Effector memory CD8-positive, alpha-beta T cell (primary cell): Measurements from ENCODE around the gene UBE2J2.

Experiments
- ATAC-seq: fragments of 150-1000 bp; cut with Tn5 transposase; replicated peaks from 2 replicates; pipeline ENCODE4 v1.10.0; 2021; ENCODE audit warnings: mild to moderate bottlenecking, moderate library complexity
- DNase-seq, 3 experiments: peaks; one replicate each; pipeline ENCODE4 v3.0.0; 2021
- H3K27ac Mint-ChIP-seq, 2 donors: one replicate each; pipeline ENCODE4 v1.8.0; 2022; ENCODE audit warnings: mild to moderate bottlenecking in 2 of 2, mixed read lengths in 2 of 2, moderate library complexity in 2 of 2
- H3K27me3 Mint-ChIP-seq, 2 donors: one replicate each; pipeline ENCODE4 v1.8.0; 2022; ENCODE audit warnings: mixed read lengths in 2 of 2
- H3K36me3 Mint-ChIP-seq: one replicate; pipeline ENCODE4 v1.8.0; 2022; ENCODE audit warnings: mild to moderate bottlenecking, moderate library complexity, mixed read lengths; ENCODE audit not compliant: insufficient read depth
- H3K4me1 Mint-ChIP-seq, 2 donors: one replicate each; pipeline ENCODE4 v1.8.0; 2022; ENCODE audit warnings: low read depth in 2 of 2, mixed read lengths in 2 of 2
- H3K4me3 Mint-ChIP-seq, 2 donors: one replicate each; pipeline ENCODE4 v1.8.0; 2022; ENCODE audit warnings: mild to moderate bottlenecking in 2 of 2, mixed read lengths in 2 of 2, moderate library complexity in 2 of 2
- H3K9me3 Mint-ChIP-seq, 2 donors: one replicate each; pipeline ENCODE4 v1.8.0; 2022; ENCODE audit warnings: mixed read lengths in 2 of 2

Gene UBE2J2

GRCh38 chr1:1219341-1219740 is 54.3 kb downstream of the UBE2J2 start:
- peak overlapping the region in 1 of 2 donors; percentile 14 for H3K4me3 Mint-ChIP-seq
- no peaks in the 10 kb centered on the region for H3K9me3 Mint-ChIP-seq
- peak overlapping the region; percentile 52 to 87 for H3K27ac Mint-ChIP-seq
- H3K27me3 Mint-ChIP-seq = no peaks in the 10 kb centered on the region
- peaks cover 19 to 31% of the 10 kb centered on the region in 2 donors for H3K4me1 Mint-ChIP-seq
- peaks cover 57% of the 10 kb centered on the region for H3K36me3 Mint-ChIP-seq
- ATAC-seq (peak; percentile 20), DNase-seq (no peak)

DNA sequence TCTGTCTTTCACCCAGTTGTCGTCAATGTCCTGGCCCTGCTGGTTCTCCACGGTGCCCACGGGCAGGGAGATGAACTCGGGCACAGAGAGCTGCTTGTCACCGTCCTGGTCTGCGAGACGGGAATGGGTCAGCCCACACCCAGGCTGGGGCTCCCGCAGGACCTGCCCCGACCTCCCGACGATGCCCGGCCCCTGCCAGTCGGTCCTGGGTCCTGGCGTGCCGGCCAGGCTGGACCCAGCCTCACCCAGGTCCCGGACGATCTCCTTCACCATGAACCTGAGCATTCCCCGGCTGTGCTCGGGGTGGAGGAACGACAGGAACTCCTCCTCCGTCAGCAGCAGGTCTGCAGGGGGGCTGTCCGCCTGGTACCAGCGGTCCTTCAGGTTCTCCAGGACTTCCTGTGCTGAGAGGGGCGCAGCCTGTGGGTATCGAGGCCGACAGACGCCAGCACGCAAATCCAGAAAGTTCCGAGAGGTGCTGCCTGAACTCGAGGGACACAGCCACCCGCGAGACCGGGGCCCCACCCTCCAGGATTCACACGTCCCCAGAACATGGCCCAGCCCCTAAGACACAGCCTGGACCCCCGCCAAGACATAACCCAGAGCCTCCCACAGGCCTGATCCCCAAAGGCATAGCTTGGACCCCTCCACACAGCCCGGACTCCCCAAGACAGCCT is 55.0 kb downstream of the UBE2J2 start:
- peak overlapping the region in 1 of 2 donors; percentile 19 for H3K4me3 Mint-ChIP-seq
- peaks cover 59% of the 10 kb centered on the region for H3K36me3 Mint-ChIP-seq
- H3K9me3 Mint-ChIP-seq = no peaks in the 10 kb centered on the region
- ATAC-seq (no peak), DNase-seq (no peak)
- H3K4me1 Mint-ChIP-seq = peaks cover 19 to 33% of the 10 kb centered on the region in 2 donors
- H3K27me3 Mint-ChIP-seq = no peaks in the 10 kb centered on the region
- H3K27ac Mint-ChIP-seq = peak overlapping the region; percentile 52 to 87

DNA sequence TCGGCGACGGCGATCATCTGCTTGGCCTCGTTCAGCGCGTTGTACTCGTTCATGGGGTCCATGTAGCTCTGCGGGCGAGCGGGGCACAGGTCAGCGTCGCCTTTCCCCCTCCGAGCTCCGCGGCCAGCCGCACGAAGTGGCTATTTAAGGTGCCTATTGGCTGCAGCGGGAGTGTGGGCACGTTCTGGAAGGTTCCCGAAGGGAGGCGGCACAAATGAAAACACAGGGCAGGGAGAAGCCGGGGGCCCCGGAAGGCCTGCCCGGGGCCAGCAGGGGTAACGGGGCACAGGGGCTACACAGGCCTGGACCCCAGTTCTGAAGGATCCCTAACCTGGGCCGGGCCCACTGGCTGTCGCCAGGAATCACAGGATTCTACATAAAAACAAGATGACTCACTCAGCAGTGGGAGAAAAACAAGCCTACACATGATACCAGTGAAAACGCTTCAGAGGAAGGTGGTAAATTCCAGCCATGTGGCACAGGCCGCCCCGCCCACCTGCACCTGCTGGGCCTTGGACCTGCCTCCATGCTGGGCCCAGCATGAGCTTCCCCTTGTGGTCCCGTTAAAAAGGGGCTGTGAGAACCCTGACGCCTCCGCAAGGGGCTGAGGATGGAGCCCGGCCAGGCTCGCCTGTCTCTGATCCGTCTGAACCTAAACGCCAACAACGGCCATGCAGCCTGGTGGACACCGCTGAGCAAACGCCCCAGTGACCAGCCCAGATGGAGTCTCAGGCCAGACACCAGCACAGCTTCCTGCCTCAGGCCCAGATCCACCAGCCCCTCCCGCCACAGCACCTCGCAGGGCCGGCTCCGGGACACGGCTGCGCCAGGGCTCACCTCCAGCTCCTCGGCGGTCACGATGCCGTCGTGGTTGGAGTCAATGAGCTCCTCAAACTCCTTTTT is 55.8 kb downstream of the UBE2J2 start:
- H3K36me3 Mint-ChIP-seq = peaks cover 60% of the 10 kb centered on the region
- H3K27me3 Mint-ChIP-seq = no peaks in the 10 kb centered on the region
- H3K4me1 Mint-ChIP-seq = peaks cover 19 to 30% of the 10 kb centered on the region in 2 donors
- DNase-seq = no peak
- peak overlapping the region in 1 of 2 donors; percentile 87 for H3K27ac Mint-ChIP-seq
- no peaks in the 10 kb centered on the region for H3K9me3 Mint-ChIP-seq
- no peak for ATAC-seq
- peak overlapping the region in 1 of 2 donors; percentile 19 for H3K4me3 Mint-ChIP-seq

DNA sequence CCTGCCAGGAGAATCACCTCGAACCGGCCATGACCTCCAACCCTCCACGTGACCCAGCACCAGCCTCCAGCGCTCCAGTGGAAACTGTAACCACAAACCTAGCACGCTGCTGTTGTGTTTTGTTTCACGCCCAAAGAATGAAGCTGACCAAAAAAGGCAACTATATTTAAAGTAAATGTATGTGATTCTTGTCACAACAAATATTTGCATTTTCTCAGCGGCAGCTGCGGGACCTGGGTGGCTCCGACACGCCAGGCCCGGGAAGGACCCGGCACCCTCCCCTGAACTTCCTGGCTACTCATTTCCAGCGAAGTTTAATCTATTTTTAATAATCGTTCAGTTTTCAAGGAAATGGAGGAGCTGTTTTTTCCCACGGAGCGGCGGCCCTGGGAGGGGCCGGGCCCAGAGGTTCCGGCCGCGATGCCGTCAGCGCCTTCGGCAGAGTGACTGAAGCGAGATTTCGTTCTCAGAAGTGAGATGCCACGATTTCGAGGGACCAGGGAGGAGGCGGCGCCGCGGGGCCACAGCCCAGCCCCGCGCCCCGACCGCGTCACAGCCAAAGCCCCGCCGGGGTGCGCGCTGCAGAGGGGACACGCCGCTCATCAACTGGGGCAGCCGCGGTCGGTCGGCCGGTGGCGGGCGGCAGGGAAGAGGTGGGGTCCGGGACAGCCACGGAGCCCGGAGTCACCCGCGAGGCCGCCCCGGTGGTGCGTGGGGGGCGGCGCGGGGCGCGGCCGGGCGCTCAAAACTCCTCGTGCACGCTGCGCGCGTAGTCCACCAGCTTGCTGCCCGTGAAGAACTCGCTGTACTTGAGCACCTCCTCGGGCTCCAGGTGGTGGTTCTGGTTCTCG is 56.7 kb downstream of the UBE2J2 start:
- Mint-ChIP-seq H3K27me3 (no peaks in the 10 kb centered on the region), H3K36me3 (peaks cover 57% of the 10 kb centered on the region), H3K27ac (peak overlapping the region; percentile 84 to 98), H3K9me3 (no peaks in the 10 kb centered on the region), H3K4me3 (peak overlapping the region; percentile 2 to 65), H3K4me1 (peaks cover 22 to 27% of the 10 kb centered on the region in 2 donors)
- DNase-seq (no peak), ATAC-seq (no peak)

DNA sequence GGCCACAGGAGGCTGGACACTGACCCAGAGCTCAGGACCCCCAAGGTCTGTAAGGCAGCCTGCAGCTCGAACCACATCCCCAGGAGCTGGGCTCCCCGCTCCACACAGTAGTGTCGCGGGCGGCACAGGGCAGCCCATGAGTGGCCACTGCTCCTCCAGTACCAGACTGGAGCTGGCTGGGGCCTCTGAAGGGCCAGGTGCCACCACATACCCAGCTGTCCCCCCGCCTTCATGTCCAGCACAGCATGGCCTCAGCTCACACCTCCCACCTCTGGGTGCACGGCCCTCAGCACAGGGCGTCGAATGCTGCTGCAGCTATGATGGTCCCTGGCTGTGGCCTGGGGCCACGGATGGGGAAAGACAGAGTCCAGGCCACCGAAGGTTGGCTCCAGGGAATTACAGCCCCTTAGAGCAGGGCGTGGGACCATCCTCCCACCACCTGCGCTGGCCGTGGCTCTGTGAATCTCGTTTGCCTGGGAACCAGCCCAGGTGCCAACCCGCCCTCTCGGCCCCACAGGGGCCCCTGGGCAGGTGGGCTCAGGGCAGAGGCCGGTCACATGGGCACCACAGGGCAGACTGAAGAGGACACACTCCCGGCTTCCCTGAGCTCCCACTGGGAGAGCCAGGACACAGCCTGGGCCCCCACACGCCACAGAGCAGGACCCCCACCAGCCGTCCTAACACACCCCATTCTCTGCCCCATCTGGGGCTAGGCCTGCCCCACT is 57.6 kb downstream of the UBE2J2 start:
- peaks cover 49% of the 10 kb centered on the region for H3K36me3 Mint-ChIP-seq

GRCh38 chr1:1215080-1215676 is 58.5 kb downstream of the UBE2J2 start:
- Mint-ChIP-seq H3K4me1 (peaks cover 23 to 25% of the 10 kb centered on the region in 2 donors), H3K27me3 (no peaks in the 10 kb centered on the region), H3K27ac (peak overlapping the region; percentile 28 to 98), H3K4me3 (peak overlapping the region in 1 of 2 donors; percentile 70), H3K9me3 (no peaks in the 10 kb centered on the region), H3K36me3 (peaks cover 45% of the 10 kb centered on the region)
- DNase-seq (no peak), ATAC-seq (no peak)

More for the DNA sequence above, 57.6 kb downstream of the UBE2J2 start:
- Mint-ChIP-seq H3K4me3 (peak overlapping the region in 1 of 2 donors; percentile 65), H3K27ac (peak overlapping the region; percentile 84 to 98), H3K27me3 (no peaks in the 10 kb centered on the region), H3K9me3 (no peaks in the 10 kb centered on the region), H3K4me1 (peaks cover 22 to 25% of the 10 kb centered on the region in 2 donors)
- DNase-seq = no peak
- no peak for ATAC-seq

DNA sequence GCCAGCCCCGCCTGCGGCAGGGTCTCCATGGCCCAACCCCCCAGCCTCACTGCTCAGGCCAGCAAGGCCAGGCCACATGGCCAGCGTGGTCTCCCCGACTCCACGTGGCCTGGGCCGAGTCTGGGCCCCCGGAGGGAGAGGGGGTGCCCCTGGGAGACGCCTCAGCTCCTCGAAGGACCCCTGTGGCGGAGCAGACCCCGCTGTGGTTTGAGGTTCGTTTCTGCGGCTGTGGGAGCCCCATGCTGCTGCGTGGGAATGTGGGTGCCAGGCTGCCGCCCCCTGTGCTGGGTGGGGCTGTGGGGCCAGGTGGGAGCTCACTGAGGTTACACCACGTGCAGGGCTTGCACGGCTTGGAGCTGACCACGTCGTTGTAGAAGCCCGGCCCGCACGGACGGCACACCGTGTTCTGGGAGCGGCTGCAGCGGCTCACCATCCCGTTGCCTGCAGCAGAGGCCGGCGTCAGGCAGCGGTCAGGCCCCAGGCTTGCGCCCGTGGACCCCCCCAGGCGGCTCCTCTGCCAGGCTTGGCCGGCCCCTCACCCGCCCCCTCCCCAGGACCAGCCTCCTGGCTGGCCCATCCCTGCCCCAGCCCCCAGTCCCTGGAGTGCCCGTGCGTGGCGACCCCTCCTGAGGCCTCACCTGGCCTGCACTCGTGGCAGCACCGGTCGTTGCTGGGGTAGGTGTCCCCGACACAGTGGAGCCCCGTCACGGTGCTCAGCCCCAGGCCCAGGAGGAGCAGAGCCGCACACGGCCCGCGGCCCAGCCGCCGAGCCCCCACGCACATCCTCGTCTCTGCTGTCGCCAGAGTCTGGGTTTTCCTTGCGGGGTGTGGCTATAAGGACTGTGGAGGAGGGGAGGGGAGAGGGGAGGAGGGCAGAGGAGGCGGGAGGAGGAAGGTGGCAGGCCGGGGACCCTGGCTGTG is 60.0 kb downstream of the UBE2J2 start, which contains the start of gene TNFRSF4:
Gene TNFRSF4, minus strand, starts transcription at position 809 of the 921 bp plus-strand sequence. Its CDS starts 26 bp downstream, at position 783.
- Mint-ChIP-seq H3K36me3 (peaks cover 42% of the 10 kb centered on the region), H3K27me3 (no peaks in the 10 kb centered on the region), H3K4me3 (peak within 1 kb of the TSS; percentile 57 to 70), H3K27ac (peak within 1 kb of the TSS; percentile 46 to 98), H3K9me3 (no peaks in the 10 kb centered on the region), H3K4me1 (peaks cover 22 to 24% of the 10 kb centered on the region in 2 donors)
- DNase-seq = peak; percentile 44 to 58 (median 58)
- ATAC-seq = peak; percentile 57

GRCh38 chr1:1212780-1213344 is 60.8 kb downstream of the UBE2J2 start:
- Mint-ChIP-seq H3K4me1 (peaks cover 29% of the 10 kb centered on the region in 2 donors), H3K36me3 (peaks cover 47% of the 10 kb centered on the region), H3K9me3 (no peaks in the 10 kb centered on the region), H3K27me3 (no peaks in the 10 kb centered on the region), H3K27ac (peak overlapping the region; percentile 16 to 69), H3K4me3 (peak overlapping the region; percentile 57 to 62)
- DNase-seq (peak; percentile 60 to 71 (median 71)), ATAC-seq (peak; percentile 60)

- peak overlapping the region; percentile 16 to 69 for H3K27ac Mint-ChIP-seq
Measured at GRCh38 chr1:1211541-1212441, 61.9 kb downstream of the UBE2J2 start.

DNA sequence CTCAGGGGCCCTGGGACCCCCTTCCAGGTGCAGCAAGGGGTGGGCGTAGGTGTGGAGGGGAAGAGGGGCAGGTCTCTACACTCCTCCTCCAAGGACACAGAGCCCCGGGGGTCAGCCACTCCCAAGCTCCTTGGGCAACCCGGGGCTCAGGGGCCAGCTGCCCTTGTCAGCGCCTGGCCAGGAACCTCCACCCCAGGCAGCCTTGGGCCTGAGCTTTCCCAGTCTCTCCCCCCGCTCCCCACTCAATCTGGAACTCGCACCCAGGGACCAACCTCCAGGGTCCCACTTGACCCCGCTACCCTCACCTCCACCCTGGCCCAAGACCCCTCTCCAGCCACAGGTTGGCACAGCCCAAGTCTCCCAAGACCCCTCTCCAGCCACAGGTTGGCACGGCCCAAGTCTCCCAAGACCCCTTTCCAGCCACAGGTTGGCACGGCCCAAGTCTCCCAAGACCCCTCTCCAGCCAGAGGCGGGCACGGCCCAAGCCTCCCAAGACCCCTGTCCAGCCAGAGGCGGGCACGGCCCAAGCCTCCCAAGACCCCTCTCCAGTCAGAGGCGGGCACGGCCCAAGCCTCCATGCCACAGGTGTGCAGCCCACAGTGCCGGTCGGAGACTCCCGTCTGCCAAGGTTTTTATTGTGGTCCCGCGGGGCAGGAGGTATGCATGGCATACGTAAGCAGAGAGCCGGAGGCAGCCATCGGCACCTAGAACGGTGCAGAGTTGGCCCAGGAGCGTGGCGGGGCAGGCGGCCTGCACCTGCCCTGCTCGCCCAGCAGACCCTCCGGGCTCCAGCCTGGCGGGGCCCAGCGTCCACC is 62.7 kb downstream of the UBE2J2 start:
- ATAC-seq (no peak), DNase-seq (no peak)
- H3K4me3 Mint-ChIP-seq = peak overlapping the region; percentile 82 to 86
- H3K9me3 Mint-ChIP-seq = no peaks in the 10 kb centered on the region
- no peaks in the 10 kb centered on the region for H3K27me3 Mint-ChIP-seq
- H3K36me3 Mint-ChIP-seq = peaks cover 35% of the 10 kb centered on the region
- peaks cover 21 to 28% of the 10 kb centered on the region in 2 donors for H3K4me1 Mint-ChIP-seq
- peak overlapping the region in 1 of 2 donors; percentile 74 for H3K27ac Mint-ChIP-seq

More at GRCh38 chr1:1211541-1212441, 61.9 kb downstream of the UBE2J2 start:
- peak overlapping the region; percentile 57 to 86 for H3K4me3 Mint-ChIP-seq
- H3K4me1 Mint-ChIP-seq = peaks cover 27 to 32% of the 10 kb centered on the region in 2 donors
- no peak for ATAC-seq
- H3K36me3 Mint-ChIP-seq = peaks cover 39% of the 10 kb centered on the region
- DNase-seq = no peak
- no peaks in the 10 kb centered on the region for H3K27me3 Mint-ChIP-seq
- no peaks in the 10 kb centered on the region for H3K9me3 Mint-ChIP-seq
